CD4-positive, alpha-beta T cell treated with Interferon gamma for 1 hour (primary cell): ENCODE results near the gene TIMM8B.
"Not testable (repeated sequence)": the region's sequence is repeated elsewhere in the genome, so short reads cannot be mapped to it uniquely, and the experiment has no call there.

Experiments
- DNase-seq: peaks from one replicate; pipeline ENCODE4 v3.0.0-alpha.2; 2020

TIMM8B gene

DNA sequence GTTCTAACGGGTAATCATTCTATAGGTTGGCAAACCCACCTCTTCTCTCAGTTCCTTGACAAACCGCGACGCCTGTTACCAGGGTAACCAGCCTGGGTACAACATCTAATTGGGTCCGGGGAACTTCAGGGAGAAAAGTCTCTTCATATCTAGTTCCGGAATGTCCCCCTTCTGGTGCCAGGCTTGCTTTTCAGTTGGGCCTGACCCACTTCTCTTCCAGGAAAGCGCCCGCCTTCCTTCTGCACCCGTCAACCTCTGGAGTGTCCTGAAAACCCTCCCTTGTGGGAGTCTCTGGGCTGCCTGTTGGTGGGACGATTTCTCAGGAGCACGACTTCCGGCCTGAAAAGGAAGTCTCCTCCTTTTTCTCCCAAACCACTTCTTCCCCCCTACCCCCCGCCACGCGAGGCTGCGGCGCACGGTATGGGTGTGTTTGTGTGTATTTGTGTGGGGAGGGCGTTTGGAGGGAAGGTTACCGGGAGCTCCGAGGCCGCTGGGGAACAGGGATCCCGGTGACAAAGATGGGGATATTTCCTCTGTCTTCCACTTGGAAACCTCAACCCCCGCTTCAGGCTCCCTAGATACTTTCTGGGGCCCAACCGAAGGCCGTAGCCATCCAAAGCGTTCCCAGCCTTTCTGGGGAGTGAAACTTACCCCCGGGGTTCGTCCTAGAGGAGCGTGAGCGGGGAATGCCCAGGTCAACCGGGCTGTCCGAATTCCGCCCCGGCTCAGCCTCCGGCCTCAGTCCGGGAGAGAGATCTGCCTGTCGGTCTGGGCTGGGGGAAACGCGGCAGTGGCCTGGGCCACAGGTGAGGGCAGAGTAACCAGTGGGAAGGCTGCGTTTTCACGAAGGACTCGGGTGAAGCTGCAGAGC lies 12.4 kb downstream of the TIMM8B start, which contains the start of the genes NKAPD1 and PIH1D2:
Gene NKAPD1 (plus strand): TSS at position 359 of the 871 bp plus-strand sequence. CDS start 1,276 bp downstream, outside the sequence.
Gene PIH1D2 (minus strand): TSS at position 77 of the 871 bp plus-strand sequence. CDS start 843 bp downstream, outside the sequence.
- DNase-seq: peak; percentile 77

DNA sequence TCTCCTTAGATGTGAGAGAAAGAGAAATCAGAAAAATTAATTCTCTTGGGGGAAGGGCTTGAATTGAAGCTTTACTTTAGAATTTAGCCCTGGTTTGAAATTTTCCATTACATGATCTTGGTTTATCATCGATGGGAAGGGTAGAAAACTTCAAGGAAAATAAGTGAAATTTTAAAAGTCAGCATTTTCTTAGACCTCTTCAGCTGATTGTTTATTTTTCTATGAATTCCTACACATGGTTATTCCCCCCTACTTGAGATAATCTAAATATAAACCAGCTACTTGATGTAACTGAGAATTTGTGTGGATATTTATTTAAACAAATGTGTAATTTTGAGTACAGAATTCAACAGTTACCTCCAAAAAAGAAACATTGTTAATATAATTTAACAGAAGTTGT lies 23.6 kb downstream of the TIMM8B start:
- no peak for DNase-seq

DNA sequence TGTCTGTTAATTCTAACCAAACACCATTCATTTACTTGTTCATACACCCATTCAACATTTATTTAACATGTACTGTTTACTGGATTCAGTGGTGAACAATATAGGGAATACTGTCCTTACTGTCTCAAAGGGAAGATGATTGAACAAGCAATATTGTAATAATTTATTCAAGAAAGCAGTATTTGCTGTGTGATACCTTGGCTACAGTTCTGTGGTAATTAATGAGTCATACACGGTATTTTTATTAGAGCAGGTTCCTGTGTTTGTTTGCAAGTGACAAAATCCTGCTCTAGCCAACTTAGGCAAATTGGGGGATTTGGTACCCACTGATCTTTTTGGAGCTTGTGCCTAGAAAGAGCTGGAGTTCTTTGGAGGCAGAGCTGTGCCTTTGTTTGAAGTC lies 28.5 kb downstream of the TIMM8B start:
- DNase-seq: no peak

DNA sequence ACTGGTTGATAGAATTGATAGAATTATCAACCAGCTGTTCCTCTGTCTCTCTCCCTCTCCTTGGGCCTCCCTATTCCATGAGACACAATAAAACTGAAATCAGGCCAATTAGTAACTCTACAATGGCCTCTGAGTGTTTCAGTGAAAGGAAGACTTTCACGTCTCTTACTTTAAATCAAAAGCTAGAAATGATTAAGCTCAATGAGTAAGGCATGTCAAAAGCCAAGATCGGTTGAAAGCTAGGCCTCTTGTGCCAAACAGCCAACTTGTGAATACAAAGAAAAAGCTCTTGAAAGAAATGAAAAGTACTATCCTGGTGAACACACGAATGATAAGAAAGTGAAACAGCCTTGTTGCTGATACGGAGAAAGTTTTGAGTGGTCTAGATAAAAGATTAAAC lies 29.4 kb downstream of the TIMM8B start:
- no peak for DNase-seq

DNA sequence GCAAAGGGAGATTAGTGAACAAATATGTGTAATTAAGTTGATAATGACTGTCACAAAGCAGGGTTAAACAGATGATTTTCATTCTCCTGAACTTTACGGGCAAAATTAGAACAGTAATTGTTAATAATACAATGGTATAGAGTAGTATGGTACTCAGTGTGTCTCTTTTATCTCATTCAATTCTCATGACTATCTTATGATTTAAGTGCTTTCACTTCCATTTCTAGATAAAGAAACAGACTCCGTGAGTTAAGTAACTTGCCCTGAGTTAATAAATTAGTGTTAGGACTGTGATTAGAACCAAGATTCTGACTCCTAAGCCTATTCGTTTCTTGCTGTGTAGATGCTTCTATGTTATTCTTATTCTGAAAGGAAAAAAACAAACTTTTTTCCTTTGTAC lies 34.8 kb downstream of the TIMM8B start:
- no peak for DNase-seq

DNA sequence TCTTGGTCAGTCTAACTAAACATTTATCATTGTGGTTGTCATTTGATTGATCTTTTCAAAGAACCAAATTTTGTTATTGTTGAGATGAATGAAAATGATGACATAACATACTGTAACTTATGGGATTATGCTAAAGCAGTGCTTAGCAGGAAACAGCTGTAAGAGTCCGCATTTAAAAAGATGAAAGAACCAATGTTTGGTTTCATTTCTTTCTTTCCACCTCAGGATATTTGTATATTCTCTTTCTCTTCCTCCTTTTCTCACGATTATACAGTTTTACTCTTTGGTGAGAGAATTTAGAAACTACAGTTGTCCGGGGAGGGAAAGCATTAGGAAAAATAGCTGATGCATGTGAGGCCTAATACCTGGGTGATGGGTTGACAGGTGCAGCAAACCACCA lies 35.8 kb downstream of the TIMM8B start:
- DNase-seq: no peak

DNA sequence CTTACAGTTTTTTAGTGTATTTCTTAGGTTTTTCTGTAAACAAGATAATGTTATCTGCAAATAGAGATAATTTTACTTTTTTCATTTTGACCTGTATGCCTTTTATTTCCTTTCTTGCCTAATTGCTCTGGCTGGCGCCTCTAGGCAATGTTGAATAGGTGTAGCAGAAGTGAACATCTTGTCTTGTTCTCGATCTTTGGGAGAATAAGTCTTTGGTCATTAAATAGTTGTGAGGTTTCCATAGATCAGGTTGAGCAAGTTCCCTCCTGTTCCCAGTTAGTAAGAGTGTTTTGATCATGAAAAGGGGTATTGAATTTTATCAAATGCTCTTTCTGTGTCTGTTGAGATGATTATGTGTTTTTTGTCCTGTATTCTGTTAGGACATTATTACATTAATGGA lies 36.8 kb downstream of the TIMM8B start:
- no peak for DNase-seq

DNA sequence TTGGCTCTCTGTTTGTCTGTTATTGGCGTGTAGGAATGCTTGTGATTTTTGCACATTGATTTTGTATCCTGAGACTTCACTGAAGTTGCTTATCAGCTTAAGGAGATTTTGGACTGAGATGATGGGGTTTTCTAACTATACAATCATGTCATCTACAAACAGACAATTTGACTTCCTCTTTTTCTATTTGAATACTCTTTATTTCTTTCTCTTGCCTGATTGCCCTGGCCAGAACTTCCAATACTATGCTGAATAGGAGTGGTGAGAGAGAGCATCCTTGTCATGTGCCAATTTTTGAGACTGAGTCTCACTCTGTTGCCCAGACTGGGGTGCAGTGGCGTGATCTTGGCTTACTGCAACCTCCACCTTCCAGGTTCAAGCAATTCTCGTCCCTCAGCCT lies 38.3 kb downstream of the TIMM8B start:
- not testable (repeated sequence) for DNase-seq

DNA sequence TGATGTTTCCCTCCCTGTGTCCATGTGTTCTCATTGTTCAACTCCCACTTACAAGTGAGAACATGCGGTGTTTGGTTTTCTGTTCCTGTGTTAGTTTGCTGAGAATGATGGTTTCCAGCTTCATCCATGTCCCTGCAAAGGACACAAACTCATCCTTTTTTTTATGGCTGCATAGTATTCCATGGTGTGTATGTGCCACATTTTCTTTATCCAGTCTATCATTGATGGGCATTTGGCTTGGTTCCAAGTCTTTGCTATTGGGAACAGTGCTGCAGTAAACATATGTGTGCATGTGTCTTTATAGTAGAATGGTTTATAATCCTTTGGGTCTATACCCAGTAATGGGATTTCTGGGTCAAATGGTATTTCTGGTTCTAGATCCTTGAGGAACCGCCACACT lies 39.9 kb downstream of the TIMM8B start:
- DNase-seq: not testable (repeated sequence)

DNA sequence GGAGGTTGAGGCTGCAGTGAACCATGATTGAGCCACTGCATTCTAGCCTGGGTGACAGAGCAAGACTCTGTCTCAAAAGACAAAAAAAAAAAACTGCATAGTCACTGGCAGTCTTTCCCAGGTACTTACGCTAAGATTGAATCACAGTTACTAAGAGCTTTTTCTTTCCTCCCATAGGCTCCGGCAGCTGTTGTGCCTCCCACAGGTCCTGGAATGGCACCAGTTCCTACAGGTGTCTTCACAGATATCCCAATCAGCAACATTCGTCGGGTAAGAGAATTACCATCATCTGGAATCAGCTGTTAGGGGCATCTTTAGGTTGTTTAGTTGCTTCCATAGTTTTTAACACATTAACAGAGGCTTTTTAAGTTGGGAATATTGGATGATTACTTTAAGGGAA lies 41.6 kb downstream of the TIMM8B start:
- no peak for DNase-seq

DNA sequence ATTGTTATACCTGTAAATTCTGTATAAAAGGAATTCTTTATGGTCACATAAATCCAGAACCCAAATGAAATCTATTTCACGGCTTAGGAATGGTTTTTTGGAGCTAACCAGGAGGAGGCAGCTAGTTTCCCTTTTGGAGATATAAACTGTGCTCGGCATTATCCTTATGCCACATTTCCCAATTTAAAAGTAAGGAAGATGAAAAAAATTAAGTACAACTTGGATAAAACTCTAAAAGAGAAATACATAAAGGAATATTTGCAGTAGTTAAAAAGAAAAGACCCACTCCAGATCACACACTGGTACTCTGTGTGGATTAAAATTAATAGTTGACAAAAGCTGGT lies 43.6 kb downstream of the TIMM8B start:
- no peak for DNase-seq

DNA sequence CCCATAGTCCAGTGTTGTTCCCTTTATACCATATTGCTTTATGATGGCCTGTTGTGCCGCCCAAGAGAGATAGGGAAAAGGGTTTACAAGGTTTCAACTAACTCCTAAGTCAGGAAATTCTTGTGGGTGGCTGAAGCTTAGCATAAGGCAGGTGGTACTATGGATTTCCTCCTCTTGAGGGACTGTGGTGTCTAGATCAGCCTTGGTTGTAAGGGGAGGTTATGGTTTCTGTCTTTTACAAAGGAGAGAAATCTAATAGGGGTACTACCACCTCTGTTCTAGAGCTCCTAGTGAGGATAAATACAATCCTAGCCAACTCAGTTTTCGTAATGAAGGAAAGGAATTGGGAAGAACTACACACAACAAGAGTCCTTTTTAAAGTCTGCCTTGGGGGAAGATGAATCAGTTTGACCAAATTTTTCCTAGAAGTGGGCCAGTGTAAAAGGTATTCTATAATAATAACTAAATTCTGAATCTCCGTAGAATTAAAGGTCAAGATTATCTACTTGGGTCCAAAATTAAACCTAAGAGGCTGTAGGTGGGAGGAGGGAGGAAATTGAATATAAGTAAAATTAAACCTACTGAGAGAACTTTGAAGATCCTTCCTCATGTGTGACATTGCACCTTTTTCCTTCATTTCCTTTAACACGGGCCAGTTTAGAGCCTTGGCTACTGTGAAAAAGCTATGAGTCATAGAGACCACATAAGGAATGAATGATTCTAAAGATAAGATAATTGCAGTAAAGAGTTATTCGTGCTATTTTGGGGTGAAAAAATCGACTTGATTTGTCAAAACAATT lies 44.2 kb downstream of the TIMM8B start:
- no peak for DNase-seq

DNA sequence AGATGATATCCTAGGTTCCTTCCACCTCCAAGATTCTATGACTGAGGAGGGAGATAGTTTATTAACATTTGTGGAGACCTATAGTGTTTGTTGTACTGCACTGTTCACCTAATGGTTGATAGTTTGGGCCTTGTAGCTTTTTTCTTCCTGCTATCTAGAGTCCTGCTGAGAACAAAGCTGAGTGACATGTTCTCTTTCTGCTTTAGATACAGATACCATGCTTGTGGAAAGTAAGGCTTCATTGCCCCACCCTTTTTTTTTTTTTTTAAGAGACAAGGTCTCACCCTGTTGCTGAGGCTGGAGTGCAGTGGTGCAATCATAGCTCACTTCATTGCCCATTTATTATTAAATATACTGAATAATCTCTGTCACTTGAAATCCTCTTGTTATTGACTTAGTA lies 49.0 kb downstream of the TIMM8B start:
- DNase-seq: no peak
